ENCODE data around the gene DST.

The DST gene

GRCh38 chr6:56448046-56448445 lies 194.6 kb downstream of the DST start:
- H3K9me3 ChIP-seq (ENCODE audit: control insufficient read depth, low read length) = no peaks in the 10 kb centered on the region
- no peak overlapping the region for H3K9ac ChIP-seq
- no peak overlapping the region for H3K27ac ChIP-seq
- H3K36me3 ChIP-seq (ENCODE audit: control insufficient read depth, insufficient read depth, low read length) = no peaks in the 10 kb centered on the region
- no peaks in the 10 kb centered on the region for H3K27me3 ChIP-seq (ENCODE audit: control insufficient read depth, insufficient read depth, low read length)
- TF ChIP-seq CTCF (IDR thresholded peaks at IDR 0.05) = no peak
- no peaks in the 10 kb centered on the region for H3K79me2 ChIP-seq
- no peak overlapping the region for H2AFZ ChIP-seq
- H3K4me1 ChIP-seq = no peaks in the 10 kb centered on the region
- no peak overlapping the region for H3K4me2 ChIP-seq (ENCODE audit: low read length)
- H3K4me3 ChIP-seq (ENCODE audit: low read depth, low read length) = no peak overlapping the region

DNA sequence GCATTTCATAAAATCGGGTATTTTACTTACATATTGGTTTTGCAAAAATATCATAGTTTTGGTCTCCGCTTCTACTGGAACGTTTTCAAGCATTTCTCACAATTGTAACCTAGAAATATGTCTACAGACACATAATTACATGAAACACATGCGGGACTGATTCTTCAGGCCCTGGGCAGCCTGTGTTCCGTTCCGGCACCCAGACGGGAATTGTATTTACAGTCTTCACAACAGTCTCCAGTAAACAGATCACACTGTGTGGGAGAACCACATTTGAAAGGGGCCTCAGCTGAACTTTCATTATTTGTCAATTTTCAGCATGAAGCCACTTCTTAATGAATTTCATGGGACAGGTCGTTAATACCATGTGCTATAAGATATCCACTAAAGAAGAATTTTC lies 196.9 kb downstream of the DST start:
- Histone ChIP-seq H3K36me3 (ENCODE audit: control insufficient read depth, insufficient read depth, low read length) (no peaks in the 10 kb centered on the region), H3K9ac (no peak overlapping the region), H3K27me3 (ENCODE audit: control insufficient read depth, insufficient read depth, low read length) (no peaks in the 10 kb centered on the region), H3K79me2 (no peaks in the 10 kb centered on the region), H3K9me3 (ENCODE audit: control insufficient read depth, low read length) (no peaks in the 10 kb centered on the region), H3K4me2 (ENCODE audit: low read length) (no peak overlapping the region), H3K27ac (no peak overlapping the region), H3K4me3 (ENCODE audit: low read depth, low read length) (no peak overlapping the region), H3K4me1 (no peaks in the 10 kb centered on the region), H2AFZ (no peak overlapping the region)
- TF ChIP-seq CTCF (IDR thresholded peaks at IDR 0.05) = no peak

- H2AFZ ChIP-seq = no peak overlapping the region
- H3K27me3 ChIP-seq (ENCODE audit: control insufficient read depth, insufficient read depth, low read length) = no peaks in the 10 kb centered on the region
- no peak for TF ChIP-seq CTCF (IDR thresholded peaks at IDR 0.05)
- H3K9me3 ChIP-seq (ENCODE audit: control insufficient read depth, low read length) = no peaks in the 10 kb centered on the region
- H3K4me3 ChIP-seq (ENCODE audit: low read depth, low read length) = no peak overlapping the region
- no peaks in the 10 kb centered on the region for H3K36me3 ChIP-seq (ENCODE audit: control insufficient read depth, insufficient read depth, low read length)
- no peaks in the 10 kb centered on the region for H3K4me1 ChIP-seq
- no peaks in the 10 kb centered on the region for H3K79me2 ChIP-seq
- H3K9ac ChIP-seq = no peak overlapping the region
- no peak overlapping the region for H3K4me2 ChIP-seq (ENCODE audit: low read length)
- no peak overlapping the region for H3K27ac ChIP-seq
Observed at GRCh38 chr6:56444855-56445254, 197.8 kb downstream of the DST start.

DNA sequence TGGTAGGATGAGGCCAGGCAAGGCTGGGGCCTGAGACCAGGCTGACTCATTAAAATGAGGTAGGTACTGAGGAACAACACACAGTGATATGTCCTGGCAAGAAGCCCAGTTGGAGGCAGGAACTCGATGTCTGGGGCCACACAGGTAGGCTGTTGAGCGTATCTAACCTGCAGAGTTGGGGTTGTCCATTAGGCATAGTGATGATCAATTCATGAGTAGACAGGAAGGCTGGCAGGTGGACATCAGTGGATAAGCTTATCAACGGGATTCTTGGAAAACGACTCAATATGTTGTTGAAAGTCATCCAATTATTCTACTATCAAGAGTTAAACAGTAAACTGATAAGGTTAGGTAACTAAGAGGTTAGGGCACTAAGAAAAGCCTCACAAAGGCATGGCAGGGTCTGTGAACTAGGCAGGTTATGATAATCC lies 202.1 kb downstream of the DST start:
- no peaks in the 10 kb centered on the region for H3K27me3 ChIP-seq (ENCODE audit: control insufficient read depth, insufficient read depth, low read length)
- TF ChIP-seq CTCF (IDR thresholded peaks at IDR 0.05) = no peak
- H3K27ac ChIP-seq = no peak overlapping the region
- H3K9ac ChIP-seq = no peak overlapping the region
- H3K4me2 ChIP-seq (ENCODE audit: low read length) = no peak overlapping the region
- no peak overlapping the region for H2AFZ ChIP-seq
- no peaks in the 10 kb centered on the region for H3K9me3 ChIP-seq (ENCODE audit: control insufficient read depth, low read length)
- no peaks in the 10 kb centered on the region for H3K36me3 ChIP-seq (ENCODE audit: control insufficient read depth, insufficient read depth, low read length)
- H3K79me2 ChIP-seq = no peaks in the 10 kb centered on the region
- no peak overlapping the region for H3K4me3 ChIP-seq (ENCODE audit: low read depth, low read length)
- H3K4me1 ChIP-seq = no peaks in the 10 kb centered on the region

- H3K27me3 ChIP-seq (ENCODE audit: control insufficient read depth, insufficient read depth, low read length) = no peaks in the 10 kb centered on the region
- H3K36me3 ChIP-seq (ENCODE audit: control insufficient read depth, insufficient read depth, low read length) = no peaks in the 10 kb centered on the region
- H3K27ac ChIP-seq = no peak overlapping the region
- no peak for TF ChIP-seq CTCF (IDR thresholded peaks at IDR 0.05)
- no peaks in the 10 kb centered on the region for H3K4me1 ChIP-seq
- no peaks in the 10 kb centered on the region for H3K79me2 ChIP-seq
- H3K9ac ChIP-seq = no peak overlapping the region
- H3K4me3 ChIP-seq (ENCODE audit: low read depth, low read length) = no peak overlapping the region
- no peaks in the 10 kb centered on the region for H3K9me3 ChIP-seq (ENCODE audit: control insufficient read depth, low read length)
- H2AFZ ChIP-seq = no peak overlapping the region
- no peak overlapping the region for H3K4me2 ChIP-seq (ENCODE audit: low read length)
Observed at GRCh38 chr6:56437171-56437900, 205.4 kb downstream of the DST start.

Measured in parathyroid adenoma (tissue), 2 donors.